Gastrocnemius medialis (tissue), 4 donors: ENCODE measurements around the gene NUDT6. TPM values are rescaled to one million over a fixed set of nuclear protein-coding genes. Genes with fewer than 3 reads are reported as not detected.

Experiments used
- ATAC-seq, 2 donors: fragments of 150-250 bp; one replicate each; pipeline ENCODE4 v1.9.1; 2016
- DNase-seq, 2 donors: peaks; one replicate each; pipeline ENCODE4 v3.0.0-alpha.2; 2019
- H3K27ac ChIP-seq, 4 donors: fragments of 200-600 bp; sonication (generic); 1 replicate in 1 of 4; 2 replicates in 3 of 4; pipeline ENCODE4 v1.5.1; 2016 to 2018; ENCODE audit warnings: mild to moderate bottlenecking in 2 of 4, moderate library complexity in 1 of 4
- H3K27me3 ChIP-seq, 3 donors: fragments of 200-600 bp; sonication (generic) in 2 of 3; 1 replicate in 1 of 3; 2 replicates in 2 of 3; pipeline versions ENCODE4 v1.5.1 to v1.6.0; 2016 to 2019; ENCODE audit warnings: mild to moderate bottlenecking in 1 of 3, moderate library complexity in 1 of 3
- H3K36me3 ChIP-seq, 2 donors: fragments of 200-600 bp; sonication (generic) in 1 of 2; one replicate each; pipeline ENCODE4 v1.5.1; 2017 to 2018
- H3K4me1 ChIP-seq, 2 donors: fragments of 200-600 bp; sonication (generic) in 1 of 2; one replicate each; pipeline ENCODE4 v1.5.1; 2016 to 2017; ENCODE audit warnings: mild to moderate bottlenecking in 2 of 2
- H3K4me3 ChIP-seq, 4 donors: fragments of 200-600 bp; sonication (generic) in 3 of 4; 1 replicate in 1 of 4; 2 replicates in 3 of 4; pipeline ENCODE4 v1.5.1; 2016 to 2019; ENCODE audit warnings: mild to moderate bottlenecking in 2 of 4
- H3K9me3 ChIP-seq, 3 donors: fragments of 200-600 bp; sonication (generic) in 2 of 3; 1 replicate in 1 of 3; 2 replicates in 2 of 3; pipeline ENCODE4 v1.5.1; 2016 to 2019
- POLR2A ChIP-seq, 2 donors: fragments of 450-650 bp; IDR thresholded peaks; one replicate each; pipeline ENCODE4 v1.6.1; 2017; ENCODE audit warnings: antibody characterized with exemption in 2 of 2, mild to moderate bottlenecking in 2 of 2, moderate library complexity in 2 of 2
- in situ Hi-C, 4 donors: fragments of 200-750 bp; cut with MboI; loops; one replicate each; pipeline versions ENCODE4 v1.15.0 to v1.8.0; 2017; ENCODE audit warnings: low sequenced_read_pairs in 4 of 4
- intact Hi-C: fragments of 100-400 bp; cut with DNase I; formaldehyde crosslinking; loops from one replicate; pipeline ENCODE4 v1.15.1; 2023; ENCODE audit warnings: low total_unique reads
- total RNA-seq, 4 donors: library from RNA; depleted of rRNA; stranded (reverse); fragments of >200 nt; gene quantifications; one replicate each; pipeline versions ENCODE4 v1.1.0 to v1.2.3, GENCODE V29; 2016
- TF ChIP-seq, protein P1 (sequence below), 5 experiments: fragments of 450-650 bp in 3 of 5; fragments of 200-600 bp in 2 of 5; sonication (generic) in 2 of 5; IDR thresholded peaks in 4 of 5; conservative IDR thresholded peaks in 1 of 5; 1 replicate in 4 of 5; 2 replicates in 1 of 5; pipeline ENCODE4 v1.5.1; 2016 to 2019; ENCODE audit warnings: antibody characterized with exemption in 5 of 5, mild to moderate bottlenecking in 3 of 5, moderate library complexity in 3 of 5

Gene NUDT6
- total RNA-seq, 4 donors from 2014 or later: 2.0 to 4.0 (median 2.6) TPM

DNA sequence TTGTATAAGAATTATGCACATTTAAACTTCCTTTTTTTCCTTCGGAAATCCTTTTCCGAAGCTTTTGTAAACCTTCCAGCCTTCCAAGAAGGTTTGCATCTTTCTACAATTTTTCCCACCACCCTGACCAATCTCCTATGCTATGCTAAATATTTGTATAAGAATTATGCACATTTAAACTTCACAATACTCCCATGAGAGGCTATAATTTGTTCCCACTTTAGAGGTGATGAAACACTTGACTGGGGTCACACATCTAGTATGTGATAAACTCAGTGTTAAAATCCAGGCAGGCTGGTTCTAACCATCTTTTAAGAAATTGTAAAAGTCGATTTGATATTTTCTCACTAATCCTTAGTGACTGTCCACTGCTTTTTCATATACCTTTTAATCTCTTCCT is 22.1 kb downstream of the NUDT6 start:
- TF ChIP-seq, protein P1, sequence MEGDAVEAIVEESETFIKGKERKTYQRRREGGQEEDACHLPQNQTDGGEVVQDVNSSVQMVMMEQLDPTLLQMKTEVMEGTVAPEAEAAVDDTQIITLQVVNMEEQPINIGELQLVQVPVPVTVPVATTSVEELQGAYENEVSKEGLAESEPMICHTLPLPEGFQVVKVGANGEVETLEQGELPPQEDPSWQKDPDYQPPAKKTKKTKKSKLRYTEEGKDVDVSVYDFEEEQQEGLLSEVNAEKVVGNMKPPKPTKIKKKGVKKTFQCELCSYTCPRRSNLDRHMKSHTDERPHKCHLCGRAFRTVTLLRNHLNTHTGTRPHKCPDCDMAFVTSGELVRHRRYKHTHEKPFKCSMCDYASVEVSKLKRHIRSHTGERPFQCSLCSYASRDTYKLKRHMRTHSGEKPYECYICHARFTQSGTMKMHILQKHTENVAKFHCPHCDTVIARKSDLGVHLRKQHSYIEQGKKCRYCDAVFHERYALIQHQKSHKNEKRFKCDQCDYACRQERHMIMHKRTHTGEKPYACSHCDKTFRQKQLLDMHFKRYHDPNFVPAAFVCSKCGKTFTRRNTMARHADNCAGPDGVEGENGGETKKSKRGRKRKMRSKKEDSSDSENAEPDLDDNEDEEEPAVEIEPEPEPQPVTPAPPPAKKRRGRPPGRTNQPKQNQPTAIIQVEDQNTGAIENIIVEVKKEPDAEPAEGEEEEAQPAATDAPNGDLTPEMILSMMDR (IDR thresholded peaks at IDR 0.05 in 4 of 5, conservative IDR thresholded peaks at IDR 0.05 in 1 of 5): no peak
- TF ChIP-seq POLR2A (IDR thresholded peaks at IDR 0.05): no peak
- H3K36me3 ChIP-seq: no peaks in the 10 kb centered on the region
- intact Hi-C loops (no loop called here), in situ Hi-C loops (no loop called here)
- no peak overlapping the region for H3K4me3 ChIP-seq
- ATAC-seq (no peak), DNase-seq (no peak)
- H3K9me3 ChIP-seq: no peaks in the 10 kb centered on the region
- H3K4me1 ChIP-seq: no peaks in the 10 kb centered on the region
- no peaks in the 10 kb centered on the region for H3K27me3 ChIP-seq
- H3K27ac ChIP-seq: no peak overlapping the region

DNA sequence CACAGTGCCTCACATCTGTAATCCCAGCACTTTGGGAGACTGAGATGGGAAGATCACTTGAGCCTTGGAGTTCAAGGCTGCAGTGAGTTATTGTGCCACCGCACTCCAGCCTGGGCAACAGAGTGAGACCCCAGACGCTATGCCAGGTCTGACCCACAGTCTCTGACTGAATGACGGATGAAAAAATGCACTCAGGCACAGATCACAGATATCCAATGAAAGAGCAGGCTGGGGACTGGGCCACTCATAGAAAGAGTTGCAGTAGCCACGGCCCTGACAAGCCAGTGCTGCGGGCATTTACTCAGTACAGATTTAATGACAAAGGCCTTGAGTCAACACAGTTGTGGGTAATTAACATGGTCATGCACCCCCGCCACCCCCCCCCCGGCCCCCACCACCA is 22.7 kb downstream of the NUDT6 start:
- H3K36me3 ChIP-seq: no peaks in the 10 kb centered on the region
- ATAC-seq (no peak), DNase-seq (no peak)
- H3K4me1 ChIP-seq: no peaks in the 10 kb centered on the region
- H3K27me3 ChIP-seq: no peaks in the 10 kb centered on the region
- no peaks in the 10 kb centered on the region for H3K9me3 ChIP-seq
- intact Hi-C loops (no loop called here), in situ Hi-C loops (no loop called here)
- no peak overlapping the region for H3K27ac ChIP-seq
- no peak overlapping the region for H3K4me3 ChIP-seq
- TF ChIP-seq POLR2A (IDR thresholded peaks at IDR 0.05): no peak
- TF ChIP-seq, protein P1 (IDR thresholded peaks at IDR 0.05 in 4 of 5, conservative IDR thresholded peaks at IDR 0.05 in 1 of 5): no peak

DNA sequence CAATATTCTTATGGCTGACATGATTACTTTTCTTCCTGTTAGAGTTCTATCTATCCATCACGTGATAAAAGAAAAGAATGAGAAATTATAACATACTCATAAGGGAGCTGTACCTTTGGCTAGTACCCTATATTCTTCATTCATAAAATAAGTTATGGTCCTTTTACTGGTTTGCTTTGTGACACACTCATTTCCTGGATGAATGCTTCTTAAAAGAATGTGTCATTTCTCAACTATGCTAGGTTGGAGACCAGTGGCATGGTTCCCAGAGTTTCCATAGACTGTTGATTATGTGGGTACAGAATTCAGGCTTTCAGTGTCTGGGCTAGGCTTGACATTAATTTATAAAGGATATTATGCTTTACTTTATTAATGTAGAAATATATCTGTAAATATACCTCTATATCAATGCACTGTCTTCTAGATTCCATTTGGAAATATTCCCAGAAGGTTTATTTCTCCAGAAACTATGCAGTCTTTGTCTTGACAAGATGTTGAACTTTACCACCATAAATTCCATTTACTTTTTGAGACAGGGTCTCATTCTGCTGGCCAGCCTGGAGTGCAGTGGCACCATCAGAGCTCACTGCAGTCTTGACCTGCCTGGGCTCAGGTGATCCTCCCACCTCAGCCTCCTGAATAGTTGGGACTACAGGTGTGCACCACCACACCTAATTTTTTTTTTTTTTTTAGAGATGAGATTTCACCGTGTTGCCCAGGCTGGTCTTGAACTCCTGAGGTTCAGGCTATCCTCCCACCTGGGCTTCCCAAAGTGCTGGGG is 23.8 kb downstream of the NUDT6 start:
- in situ Hi-C loops (no loop called here), intact Hi-C loops (no loop called here)
- no peak for TF ChIP-seq POLR2A (IDR thresholded peaks at IDR 0.05)
- TF ChIP-seq, protein P1 (IDR thresholded peaks at IDR 0.05 in 4 of 5, conservative IDR thresholded peaks at IDR 0.05 in 1 of 5): no peak
- Histone ChIP-seq H3K27me3 (no peaks in the 10 kb centered on the region), H3K9me3 (no peaks in the 10 kb centered on the region), H3K4me1 (no peaks in the 10 kb centered on the region), H3K4me3 (no peak overlapping the region), H3K27ac (no peak overlapping the region), H3K36me3 (no peaks in the 10 kb centered on the region)
- DNase-seq: no peak
- ATAC-seq: no peak

DNA sequence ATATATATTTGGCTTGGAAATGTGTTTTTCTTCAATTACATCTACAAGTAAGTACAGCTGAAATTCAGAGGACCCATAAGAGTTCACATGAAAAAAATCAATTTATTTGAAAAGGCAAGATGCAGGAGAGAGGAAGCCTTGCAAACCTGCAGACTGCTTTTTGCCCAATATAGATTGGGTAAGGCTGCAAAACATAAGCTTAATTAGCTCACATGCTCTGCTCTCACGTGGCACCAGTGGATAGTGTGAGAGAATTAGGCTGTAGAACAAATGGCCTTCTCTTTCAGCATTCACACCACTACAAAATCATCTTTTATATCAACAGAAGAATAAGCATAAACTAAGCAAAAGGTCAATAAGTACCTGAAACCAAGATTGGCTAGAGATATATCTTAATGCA is 26.1 kb downstream of the NUDT6 start:
- ATAC-seq (no peak), DNase-seq (no peak)
- H3K27ac ChIP-seq: no peak overlapping the region
- H3K9me3 ChIP-seq: no peaks in the 10 kb centered on the region
- intact Hi-C loops (no loop called here), in situ Hi-C loops (no loop called here)
- peaks cover 0 to 15% of the 10 kb centered on the region in 2 donors for H3K36me3 ChIP-seq
- TF ChIP-seq POLR2A (IDR thresholded peaks at IDR 0.05): no peak
- TF ChIP-seq, protein P1 (IDR thresholded peaks at IDR 0.05 in 4 of 5, conservative IDR thresholded peaks at IDR 0.05 in 1 of 5): no peak
- H3K4me3 ChIP-seq: no peak overlapping the region
- no peaks in the 10 kb centered on the region for H3K4me1 ChIP-seq
- H3K27me3 ChIP-seq: no peaks in the 10 kb centered on the region
